Lung (tissue), 12 donors: ENCODE results near the gene TXNRD3. TPM values are rescaled to one million over a fixed set of nuclear protein-coding genes. Genes with fewer than 3 reads are reported as not detected.

Experiments used
- ATAC-seq: fragments of 200-7000 bp; cut with Tn5 transposase; one replicate; pipeline ENCODE4 v1.9.1; 2020; ENCODE audit warnings: moderate number of reproducible peaks; ENCODE audit not compliant: insufficient read depth, low FRiP score
- DNase-seq, 3 donors: peaks; one replicate each; pipeline ENCODE4 v3.0.0-alpha.2; 2013 to 2017
- H3K27ac ChIP-seq, 2 donors: one replicate each; pipeline ENCODE4 v1.5.1; 2013; ENCODE audit warnings: mild to moderate bottlenecking in 2 of 2, moderate library complexity in 2 of 2, control low read depth in 1 of 2, inconsistent platforms in 1 of 2, low read depth in 1 of 2, low read length in 1 of 2
- H3K27me3 ChIP-seq, 3 donors: one replicate each; pipeline ENCODE4 v1.5.1; 2013; ENCODE audit warnings: low read length in 2 of 3; ENCODE audit not compliant: control insufficient read depth in 3 of 3, insufficient read depth in 3 of 3
- H3K36me3 ChIP-seq, 4 donors: one replicate each; pipeline ENCODE4 v1.5.1; 2013; ENCODE audit warnings: low read length in 4 of 4, mild to moderate bottlenecking in 1 of 4, moderate library complexity in 1 of 4; ENCODE audit not compliant: control insufficient read depth in 4 of 4, insufficient read depth in 4 of 4
- H3K4me1 ChIP-seq, 5 donors: one replicate each; pipeline ENCODE4 v1.5.1; 2013; ENCODE audit warnings: low read length in 5 of 5, mild to moderate bottlenecking in 2 of 5, moderate library complexity in 1 of 5; ENCODE audit not compliant: control insufficient read depth in 5 of 5, insufficient read depth in 5 of 5
- H3K4me3 ChIP-seq: one replicate; pipeline ENCODE4 v1.5.1; 2013; ENCODE audit warnings: mild to moderate bottlenecking, control low read depth, moderate library complexity
- H3K9ac ChIP-seq, 2 donors: one replicate each; pipeline ENCODE4 v1.5.1; 2013; ENCODE audit warnings: low read length in 2 of 2, control low read depth in 1 of 2; ENCODE audit not compliant: insufficient read depth in 1 of 2
- H3K9me3 ChIP-seq, 4 donors: one replicate each; pipeline ENCODE4 v1.5.1; 2013; ENCODE audit warnings: low read length in 3 of 4, mild to moderate bottlenecking in 1 of 4, moderate library complexity in 1 of 4; ENCODE audit not compliant: control insufficient read depth in 4 of 4, insufficient read depth in 3 of 4
- CTCF ChIP-seq: IDR thresholded peaks from 2 replicates; pipeline ENCODE4 v1.5.1; 2012; ENCODE audit warnings: mild to moderate bottlenecking; ENCODE audit errors: control extremely low read depth, extremely low read depth
- WGBS, 2 donors: extraction: QIAGEN DNeasy Blood & Tissue Kit; methylation state at CpG; one replicate each; pipeline ENCODE4 v1.1.7; 2013; 5-methylcytosine and 5-hydroxymethylcytosine counted together
- polyA plus RNA-seq, 2 donors: library from polyadenylated mRNA; stranded (reverse); fragments of 200-250 nt; gene quantifications; one replicate each; pipeline ENCODE4 v1.2.1, GENCODE V29; 2013
- total RNA-seq, 2 donors: library from RNA; depleted of rRNA in 1 of 2; stranded (reverse); fragments of >200 nt in 1 of 2; gene quantifications; one replicate each; pipeline ENCODE4 v1.2.1, GENCODE V29; 2014 to 2021
- donor health status: control.
- donor health status: control.
- donor health status: Bipolar disorder and iron deficiency.
- donor health status: healthy.
- donor health status: DM: yes; HTN: yes; CAD: no.

The TXNRD3 gene
- total and polyA plus RNA-seq, 4 donors, result 6.3 to 17.0 (median 10.4) TPM

- DNase-seq, result peak in 1 of 3 donors; percentile 2
- Histone ChIP-seq H3K36me3 (peaks cover 0 to 21% (median 13%) of the 10 kb centered on the region in 4 donors), H3K9me3 (no peaks in the 10 kb centered on the region), H3K4me3 (no peak overlapping the region), H3K27me3 (no peaks in the 10 kb centered on the region), H3K4me1 (peaks cover 0 to 3% (median 0%) of the 10 kb centered on the region in 5 donors), H3K9ac (no peak overlapping the region), H3K27ac (no peak overlapping the region)
- no peak for ATAC-seq
- 63 to 71% methylated on average over 2 of the region's 2 CpGs for WGBS, 2 donors
- no peak for TF ChIP-seq CTCF
These were observed 41.3 kb downstream of the TXNRD3 start for GRCh38 chr3:126613479-126614188.

DNA sequence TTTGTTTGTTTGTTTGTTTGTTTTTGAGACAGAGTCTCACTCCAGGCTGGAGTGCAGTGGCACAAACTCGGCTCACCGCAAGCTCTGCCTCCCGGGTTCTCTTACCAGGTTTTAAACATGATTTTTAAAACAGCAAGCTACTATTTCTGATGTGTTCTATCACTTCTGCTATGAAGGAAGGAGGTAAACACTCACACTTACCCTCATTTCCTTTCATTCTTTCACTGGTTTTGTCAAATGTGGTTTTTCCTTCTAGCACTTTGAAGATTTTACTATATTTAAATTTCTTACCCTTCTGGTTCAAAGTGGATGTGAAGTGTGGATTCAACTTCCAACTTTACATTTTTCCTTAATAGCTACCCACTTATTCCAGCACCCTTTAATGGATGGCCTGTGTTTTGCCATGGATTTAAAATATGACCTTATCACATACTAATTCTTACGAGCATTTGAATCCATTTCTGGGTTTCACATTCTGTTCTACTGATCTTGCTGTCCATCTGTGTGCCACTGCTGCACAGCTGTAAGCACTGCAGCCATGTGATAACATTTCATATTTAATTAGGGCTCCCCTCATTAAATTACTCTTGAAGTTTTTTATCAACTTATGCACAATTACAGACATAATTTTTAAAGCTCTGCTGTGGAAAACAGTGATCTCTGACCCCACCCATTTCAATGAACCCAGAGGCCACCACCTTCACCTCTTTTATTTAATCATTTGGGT lies 42.3 kb downstream of the TXNRD3 start:
- DNase-seq (peak in 1 of 3 donors; percentile 4), ATAC-seq (no peak)
- Histone ChIP-seq H3K27ac (no peak overlapping the region), H3K27me3 (no peaks in the 10 kb centered on the region), H3K4me1 (peaks cover 0 to 3% (median 0%) of the 10 kb centered on the region in 5 donors), H3K9me3 (no peaks in the 10 kb centered on the region), H3K4me3 (no peak overlapping the region), H3K36me3 (peaks cover 0 to 22% (median 16%) of the 10 kb centered on the region in 4 donors), H3K9ac (no peak overlapping the region)
- WGBS, 2 donors, result 62 to 83% methylated on average over 4 of the region's 4 CpGs
- no peak for TF ChIP-seq CTCF

DNA sequence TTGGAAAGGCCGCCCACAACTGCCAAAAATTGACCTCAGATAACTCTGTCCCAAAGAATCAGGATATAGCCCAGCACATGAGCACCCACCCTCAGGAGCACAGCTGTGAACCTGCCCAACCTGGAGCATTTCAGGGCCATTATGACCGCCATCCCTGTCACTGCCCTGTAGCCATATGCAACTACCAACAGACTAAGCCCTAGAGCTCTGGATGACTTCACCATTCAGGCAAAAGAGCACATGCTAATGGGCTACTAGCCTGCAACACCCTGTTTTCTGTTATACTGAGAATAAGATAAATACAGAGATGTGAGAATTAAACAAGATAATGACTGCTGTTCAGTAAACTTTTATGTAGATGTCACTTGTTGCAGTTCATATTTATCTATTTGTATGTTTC lies 45.0 kb downstream of the TXNRD3 start:
- H3K36me3 ChIP-seq, result peaks cover 0 to 33% (median 21%) of the 10 kb centered on the region in 4 donors
- H3K4me1 ChIP-seq, result peaks cover 0 to 3% (median 0%) of the 10 kb centered on the region in 5 donors
- H3K9me3 ChIP-seq, result peaks cover 0 to under 1% (median 0%) of the 10 kb centered on the region in 4 donors
- H3K27ac ChIP-seq, result no peak overlapping the region
- no peak for DNase-seq
- H3K27me3 ChIP-seq, result no peaks in the 10 kb centered on the region
- H3K4me3 ChIP-seq, result no peak overlapping the region
- TF ChIP-seq CTCF, result no peak
- 87 to 98% methylated on average over 2 of the region's 2 CpGs for WGBS, 2 donors
- no peak for ATAC-seq
- H3K9ac ChIP-seq, result no peak overlapping the region
